GM23248 (cell line): ENCODE data around the gene BRINP1.

ENCODE experiments used
- EZH2 ChIP-seq: fragments of 200-600 bp; sonication (generic); IDR thresholded peaks from 2 replicates; pipeline ENCODE4 v1.6.1; 2018; ENCODE audit warnings: antibody characterized with exemption, mild to moderate bottlenecking; ENCODE audit not compliant: insufficient read depth, poor library complexity, severe bottlenecking
- EZH2phosphoT487 ChIP-seq: fragments of 200-600 bp; sonication (generic); IDR thresholded peaks from 2 replicates; pipeline ENCODE4 v1.6.1; 2018; ENCODE audit warnings: antibody characterized with exemption, moderate library complexity, mild to moderate bottlenecking, low read depth; ENCODE audit not compliant: insufficient read depth

DNA sequence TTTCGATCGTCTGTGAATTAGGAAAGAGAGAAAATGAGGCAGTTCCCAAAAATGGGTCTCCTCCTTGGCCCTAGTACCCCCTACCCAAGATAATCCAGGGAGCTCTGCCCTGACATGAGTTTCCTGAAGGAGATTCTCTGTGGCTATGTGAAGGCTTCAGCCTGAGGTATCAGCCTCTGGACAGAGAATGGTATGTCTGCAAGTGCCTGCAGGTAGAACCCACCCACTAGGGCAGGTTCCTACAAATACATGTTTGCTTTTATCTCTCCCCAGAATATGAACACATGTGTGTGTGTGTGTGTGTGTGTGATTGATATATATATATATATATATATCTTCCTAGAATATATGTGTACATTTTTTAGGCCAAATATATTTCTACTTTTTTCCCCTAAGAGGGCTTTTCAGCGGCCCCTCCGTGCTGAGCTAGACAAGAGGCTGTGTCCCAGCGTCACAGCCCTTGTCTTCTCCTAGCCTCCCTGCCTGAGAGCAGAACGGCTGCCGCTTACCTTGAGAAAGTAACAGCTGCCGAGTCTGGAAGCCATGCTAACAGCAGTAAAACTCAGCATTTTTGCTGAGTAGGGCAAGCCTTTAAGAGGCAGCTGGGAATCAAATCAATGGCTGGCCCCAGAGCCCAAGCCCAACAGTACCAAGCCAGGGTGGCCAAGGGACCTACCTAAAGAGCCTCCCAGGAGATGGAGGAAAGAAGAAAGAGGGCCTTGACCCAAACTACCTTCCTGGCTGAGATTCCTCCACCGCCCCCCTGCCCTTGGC lies 2.1 kb downstream of the BRINP1 start:
- no peak for TF ChIP-seq EZH2phosphoT487
- no peak for TF ChIP-seq EZH2
